Transverse colon (tissue), 4 donors: ENCODE data around the gene IGFBP7. TPM values are rescaled to one million over a fixed set of nuclear protein-coding genes. Genes with fewer than 3 reads are reported as not detected.

Experiments used
- DNase-seq: peaks from one replicate; pipeline ENCODE4 v3.0.0-alpha.2; 2019
- H3K27ac ChIP-seq, 4 donors: fragments of 200-600 bp; sonication (generic); 2 replicates each; pipeline ENCODE4 v1.5.1; 2016 to 2018; ENCODE audit warnings: inconsistent platforms in 4 of 4
- H3K27me3 ChIP-seq: fragments of 200-600 bp; sonication (generic); 2 replicates; pipeline ENCODE4 v1.5.1; 2017; ENCODE audit warnings: inconsistent platforms
- H3K36me3 ChIP-seq, 4 donors: fragments of 200-600 bp; sonication (generic); 2 replicates each; pipeline ENCODE4 v1.5.1; 2017 to 2019; ENCODE audit warnings: inconsistent platforms in 4 of 4
- H3K4me1 ChIP-seq, 4 donors: fragments of 200-600 bp; sonication (generic); 2 replicates each; pipeline ENCODE4 v1.5.1; 2017 to 2020; ENCODE audit warnings: inconsistent platforms in 4 of 4
- H3K4me3 ChIP-seq, 4 donors: fragments of 200-600 bp; sonication (generic); 1 replicate in 1 of 4; 2 replicates in 3 of 4; pipeline versions ENCODE4 v1.5.1 to v1.6.1; 2017 to 2019; ENCODE audit warnings: inconsistent platforms in 4 of 4
- H3K9me3 ChIP-seq, 2 donors: fragments of 200-600 bp; sonication (generic); 2 replicates each; pipeline ENCODE4 v1.5.1; 2017 to 2019; ENCODE audit warnings: inconsistent platforms in 2 of 2
- EP300 ChIP-seq: sonication (generic); formaldehyde crosslinking; IDR thresholded peaks from one replicate; pipeline ENCODE4 v1.6.1; 2017; ENCODE audit warnings: antibody characterized with exemption, low read depth
- POLR2A ChIP-seq: fragments of 450-650 bp; IDR thresholded peaks from one replicate; pipeline ENCODE4 v1.6.1; 2016; ENCODE audit warnings: antibody characterized with exemption, mild to moderate bottlenecking, moderate library complexity
- POLR2AphosphoS5 ChIP-seq, 3 donors: sonication (generic); formaldehyde crosslinking; IDR thresholded peaks; one replicate each; pipeline ENCODE4 v1.6.1; 2016; ENCODE audit warnings: antibody characterized with exemption in 3 of 3
- WGBS, 2 donors: methylation state at CpG; one replicate each; pipeline ENCODE4 v1.1.5; 2018; ENCODE audit warnings: low coverage in 1 of 2; 5-methylcytosine and 5-hydroxymethylcytosine counted together
- in situ Hi-C, 4 donors: fragments of 200-750 bp; cut with MboI; loops; one replicate each; pipeline versions ENCODE4 v1.15.0 to v1.15.1; 2017; ENCODE audit warnings: low sequenced_read_pairs in 3 of 4, low pct_ligation_motif_present in 1 of 4, low pct_unique_long_range_greater_than_20kb in 1 of 4
- intact Hi-C: fragments of 100-400 bp; cut with DNase I; formaldehyde crosslinking; loops from one replicate; pipeline ENCODE4 v1.15.1; 2023; ENCODE audit warnings: low total_unique reads
- total RNA-seq, 4 donors: library from RNA; depleted of rRNA; stranded (reverse); fragments of >200 nt; gene quantifications; one replicate each; pipeline ENCODE4 v1.1.0, GENCODE V29; 2016
- TF ChIP-seq, protein P1 (sequence below), 5 experiments: fragments of 200-600 bp in 3 of 5; fragments of 450-650 bp in 2 of 5; sonication (generic) in 3 of 5; IDR thresholded peaks; 1 replicate in 2 of 5; 2 replicates in 3 of 5; pipeline ENCODE4 v1.5.1; 2016 to 2017; ENCODE audit warnings: antibody characterized with exemption in 5 of 5, inconsistent platforms in 3 of 5, mild to moderate bottlenecking in 2 of 5, moderate library complexity in 1 of 5

IGFBP7 gene
- total RNA-seq, 4 donors from 2014 or later: 96.1 to 646 (median 126) TPM

DNA sequence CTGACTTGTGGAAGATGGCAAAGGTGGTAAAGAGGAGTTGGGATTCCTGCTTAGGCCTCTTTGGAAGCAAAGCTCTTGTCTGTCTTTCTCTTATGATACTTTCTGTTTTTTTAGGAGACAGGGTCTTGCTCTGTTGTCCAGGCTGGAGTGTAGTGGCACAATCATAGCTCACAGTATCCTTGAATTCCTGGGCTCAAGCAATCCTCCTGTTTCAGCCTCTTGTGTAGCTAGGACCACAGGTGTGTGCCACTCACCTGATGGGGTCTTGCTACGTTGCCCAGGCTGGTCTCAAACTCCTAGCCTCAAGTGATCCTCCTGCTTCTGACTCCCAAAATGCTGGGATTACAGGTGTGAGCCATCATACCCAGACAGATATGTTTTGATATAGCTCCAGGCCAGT, 19.3 kb upstream of the IGFBP7 start:
- no peak for DNase-seq
- no peaks in the 10 kb centered on the region for H3K27me3 ChIP-seq
- H3K9me3 ChIP-seq: no peaks in the 10 kb centered on the region
- in situ Hi-C loops: no loop called here
- no peak overlapping the region for H3K4me3 ChIP-seq
- no peaks in the 10 kb centered on the region for H3K36me3 ChIP-seq
- no peak for TF ChIP-seq EP300
- no peak for TF ChIP-seq POLR2A
- TF ChIP-seq POLR2AphosphoS5 (IDR thresholded peaks at IDR 0.05): no peak
- TF ChIP-seq, protein P1, sequence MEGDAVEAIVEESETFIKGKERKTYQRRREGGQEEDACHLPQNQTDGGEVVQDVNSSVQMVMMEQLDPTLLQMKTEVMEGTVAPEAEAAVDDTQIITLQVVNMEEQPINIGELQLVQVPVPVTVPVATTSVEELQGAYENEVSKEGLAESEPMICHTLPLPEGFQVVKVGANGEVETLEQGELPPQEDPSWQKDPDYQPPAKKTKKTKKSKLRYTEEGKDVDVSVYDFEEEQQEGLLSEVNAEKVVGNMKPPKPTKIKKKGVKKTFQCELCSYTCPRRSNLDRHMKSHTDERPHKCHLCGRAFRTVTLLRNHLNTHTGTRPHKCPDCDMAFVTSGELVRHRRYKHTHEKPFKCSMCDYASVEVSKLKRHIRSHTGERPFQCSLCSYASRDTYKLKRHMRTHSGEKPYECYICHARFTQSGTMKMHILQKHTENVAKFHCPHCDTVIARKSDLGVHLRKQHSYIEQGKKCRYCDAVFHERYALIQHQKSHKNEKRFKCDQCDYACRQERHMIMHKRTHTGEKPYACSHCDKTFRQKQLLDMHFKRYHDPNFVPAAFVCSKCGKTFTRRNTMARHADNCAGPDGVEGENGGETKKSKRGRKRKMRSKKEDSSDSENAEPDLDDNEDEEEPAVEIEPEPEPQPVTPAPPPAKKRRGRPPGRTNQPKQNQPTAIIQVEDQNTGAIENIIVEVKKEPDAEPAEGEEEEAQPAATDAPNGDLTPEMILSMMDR (IDR thresholded peaks at IDR 0.05): no peak
- no peak overlapping the region for H3K27ac ChIP-seq
- intact Hi-C loops: no loop called here
- H3K4me1 ChIP-seq: no peaks in the 10 kb centered on the region
- WGBS, 2 donors: 64% methylated on average over 1 of the region's 1 CpG; no CpG with 5 or more reads in 1 of the 2 donors

DNA sequence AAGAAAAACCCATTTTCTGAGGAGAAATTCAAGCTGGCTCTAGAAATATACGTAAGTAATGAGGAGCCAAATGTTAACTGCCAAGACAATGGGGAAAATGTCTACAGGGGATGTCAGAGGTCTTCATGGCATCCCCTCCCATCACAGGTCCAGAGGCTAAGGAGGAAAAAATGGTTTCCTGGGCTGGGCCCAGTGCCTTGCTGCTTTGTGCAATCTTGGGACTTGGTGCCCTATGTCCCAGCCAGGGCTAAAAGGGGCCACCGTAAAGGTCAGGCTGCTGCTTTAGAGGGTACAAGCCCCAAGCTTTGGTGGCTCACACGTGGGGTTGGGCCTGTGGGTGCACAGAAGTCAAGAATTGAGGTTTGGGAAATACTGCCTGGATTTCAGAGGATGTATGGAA, 17.2 kb upstream of the IGFBP7 start:
- no peak for TF ChIP-seq EP300
- TF ChIP-seq, protein P1 (IDR thresholded peaks at IDR 0.05): no peak
- TF ChIP-seq POLR2AphosphoS5 (IDR thresholded peaks at IDR 0.05): no peak
- TF ChIP-seq POLR2A: no peak
- intact Hi-C loops (no loop called here), in situ Hi-C loops (no loop called here)
- H3K4me1 ChIP-seq: no peaks in the 10 kb centered on the region
- 70 to 100% methylated on average over 1 to 3 of the region's 3 CpGs for WGBS, 2 donors
- no peaks in the 10 kb centered on the region for H3K27me3 ChIP-seq
- no peak for DNase-seq
- no peak overlapping the region for H3K27ac ChIP-seq
- no peaks in the 10 kb centered on the region for H3K36me3 ChIP-seq
- H3K9me3 ChIP-seq: no peaks in the 10 kb centered on the region
- H3K4me3 ChIP-seq: no peak overlapping the region

DNA sequence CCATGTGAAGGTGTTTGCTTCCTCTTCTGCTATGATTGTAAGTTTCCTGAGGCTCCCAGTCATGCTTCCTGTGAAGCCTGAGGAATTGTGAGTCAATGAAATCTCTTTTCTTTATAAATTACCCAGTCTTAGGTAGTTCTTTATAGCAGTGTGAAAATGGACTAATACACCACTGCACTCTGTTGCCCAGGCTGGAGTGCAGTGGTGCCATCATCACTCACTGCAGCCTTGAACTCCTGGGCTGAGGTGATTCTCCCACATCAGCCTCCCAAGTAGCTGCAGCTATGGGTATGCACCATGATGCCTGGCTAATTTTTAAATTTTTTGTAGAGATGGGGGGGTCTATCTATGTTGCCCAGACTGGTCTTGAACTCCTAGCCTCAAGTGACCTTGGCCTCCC, 15.8 kb upstream of the IGFBP7 start:
- no peak for DNase-seq
- Histone ChIP-seq H3K27ac (no peak overlapping the region), H3K9me3 (no peaks in the 10 kb centered on the region), H3K4me1 (no peaks in the 10 kb centered on the region), H3K36me3 (no peaks in the 10 kb centered on the region), H3K4me3 (no peak overlapping the region), H3K27me3 (no peaks in the 10 kb centered on the region)
- in situ Hi-C loops (no loop called here), intact Hi-C loops (no loop called here)
- TF ChIP-seq POLR2A (no peak), POLR2AphosphoS5 (IDR thresholded peaks at IDR 0.05) (no peak), EP300 (no peak)
- TF ChIP-seq, protein P1 (IDR thresholded peaks at IDR 0.05): no peak

DNA sequence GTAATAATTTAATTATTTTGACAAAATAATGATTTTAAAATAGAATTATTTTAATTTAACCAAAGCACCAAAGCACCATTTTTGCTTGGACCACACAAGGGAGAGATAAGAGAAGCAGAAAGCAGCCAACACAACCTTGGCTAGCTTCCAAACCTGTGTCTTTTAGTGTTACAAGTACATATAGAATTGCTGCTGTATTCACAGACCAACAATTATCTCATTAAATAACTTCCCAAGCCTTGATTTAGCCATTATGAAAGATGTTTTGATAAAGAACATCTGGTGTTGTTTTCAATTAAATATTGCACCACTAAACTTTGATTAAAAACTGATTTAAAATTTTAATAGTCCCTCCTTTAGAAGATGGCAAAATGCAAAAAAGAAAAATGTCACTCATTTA, 14.0 kb upstream of the IGFBP7 start:
- Histone ChIP-seq H3K27ac (no peak overlapping the region), H3K9me3 (no peaks in the 10 kb centered on the region), H3K36me3 (no peaks in the 10 kb centered on the region), H3K4me3 (no peak overlapping the region), H3K27me3 (no peaks in the 10 kb centered on the region), H3K4me1 (peaks cover 0 to 4% (median under 1%) of the 10 kb centered on the region in 4 donors)
- no peak for DNase-seq
- in situ Hi-C loops: no loop called here
- intact Hi-C loops: no loop called here
- TF ChIP-seq EP300: no peak
- TF ChIP-seq POLR2AphosphoS5 (IDR thresholded peaks at IDR 0.05): no peak
- TF ChIP-seq POLR2A: no peak
- TF ChIP-seq, protein P1 (IDR thresholded peaks at IDR 0.05): no peak
